Stimulated activated CD4-positive, alpha-beta T cell treated with anti-CD3 and anti-CD28 coated beads, Interleukin-12 subunit alpha, Interleukin-12 subunit beta, amount 100 ng/mL, for 24 hours (primary cell): ENCODE measurements around the gene NOTCH4.
"Not testable (repeated sequence)": the region's sequence is repeated elsewhere in the genome, so short reads cannot be mapped to it uniquely, and the experiment has no call there.

ENCODE experiments used
- DNase-seq, 2 experiments: peaks; one replicate each; pipeline ENCODE4 v3.0.0-alpha.2; 2020; ENCODE audit warnings: low read depth in 2 of 2

NOTCH4 gene

GRCh38 chr6:32223258-32224235 is at the start of gene NOTCH4:
Gene NOTCH4 (minus strand): TSS chr6:32224067. CDS start chr6:32223928, 139 bp downstream.
- DNase-seq = no peak

- no peak for DNase-seq
These were observed 47.6 kb upstream of the NOTCH4 start for GRCh38 chr6:32271429-32271828.

GRCh38 chr6:32268459-32268858 is 44.6 kb upstream of the NOTCH4 start:
- DNase-seq = not testable (repeated sequence)

- DNase-seq = no peak
These were observed 43.2 kb upstream of the NOTCH4 start for GRCh38 chr6:32267035-32267434.

GRCh38 chr6:32257262-32257661 is 33.4 kb upstream of the NOTCH4 start:
- DNase-seq = not testable (repeated sequence)

- peak; percentile 47 to 63 for DNase-seq
These were observed 31.6 kb upstream of the NOTCH4 start for GRCh38 chr6:32255199-32256153.

- DNase-seq = no peak
These were observed 30.9 kb upstream of the NOTCH4 start for GRCh38 chr6:32254761-32255198.

GRCh38 chr6:32252331-32253009 is 28.6 kb upstream of the NOTCH4 start:
- no peak for DNase-seq

- no peak for DNase-seq
These were observed 25.4 kb upstream of the NOTCH4 start for GRCh38 chr6:32249262-32249661.

GRCh38 chr6:32247401-32247800 is 23.5 kb upstream of the NOTCH4 start:
- DNase-seq = no peak

GRCh38 chr6:32244946-32245398 is 21.1 kb upstream of the NOTCH4 start:
- DNase-seq = peak; percentile 21 to 57

GRCh38 chr6:32244270-32244669 is 20.4 kb upstream of the NOTCH4 start:
- DNase-seq = no peak

- not testable (repeated sequence) for DNase-seq
These were observed 18.5 kb upstream of the NOTCH4 start for GRCh38 chr6:32242318-32242813.

GRCh38 chr6:32240686-32241085 is 16.8 kb upstream of the NOTCH4 start:
- DNase-seq = no peak

- no peak for DNase-seq
These were observed 15.6 kb upstream of the NOTCH4 start for GRCh38 chr6:32239462-32239861.

- no peak for DNase-seq
These were observed 11.1 kb upstream of the NOTCH4 start for GRCh38 chr6:32234934-32235333.

- no peak for DNase-seq
These were observed 2.6 kb upstream of the NOTCH4 start for GRCh38 chr6:32226434-32226833.

GRCh38 chr6:32224696-32225095 is 829 bp upstream of the NOTCH4 start:
- DNase-seq = no peak

GRCh38 chr6:32222333-32223230 is 1.3 kb downstream of the NOTCH4 start:
- DNase-seq = no peak

GRCh38 chr6:32220021-32220420 is 3.8 kb downstream of the NOTCH4 start:
- DNase-seq = no peak
